ENCODE measurements around the gene PPP1R12A. TPM values are rescaled to one million over a fixed set of nuclear protein-coding genes. Genes with fewer than 3 reads are reported as not detected.
"Not testable (repeated sequence)": the region's sequence is repeated elsewhere in the genome, so short reads cannot be mapped to it uniquely, and the experiment has no call there.

The PPP1R12A gene
- polyA plus RNA-seq, 1 experiment: 52.4 TPM

DNA sequence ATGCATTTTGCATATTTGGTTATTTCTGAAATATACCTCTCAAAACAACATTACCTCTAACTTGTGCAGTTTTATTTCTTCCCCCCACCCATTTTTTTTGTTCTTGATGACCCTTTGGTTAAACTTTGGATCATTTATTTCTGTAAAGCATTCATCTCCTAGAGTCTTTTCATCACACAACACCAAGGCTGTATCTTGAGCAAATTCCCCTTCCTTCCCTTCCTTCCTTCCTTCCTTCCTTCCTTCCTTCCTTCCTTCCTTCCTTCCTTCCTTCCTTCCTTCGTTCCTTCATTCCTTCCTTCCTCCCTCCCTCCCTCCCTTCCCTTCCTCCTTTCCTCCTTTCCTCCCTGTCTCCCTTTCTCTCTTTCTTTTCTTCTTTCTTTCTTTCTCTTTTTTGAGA is 43.8 kb upstream of the PPP1R12A start:
- ChIA-PET CTCF (no interaction called here), POLR2A (no interaction called here)
- Histone ChIP-seq H3K4me3 (ENCODE audit: low read depth, low read length) (no peak overlapping the region), H3K36me3 (ENCODE audit: control insufficient read depth, insufficient read depth, low read length) (no peaks in the 10 kb centered on the region), H3K27me3 (ENCODE audit: control insufficient read depth, insufficient read depth, low read length) (no peaks in the 10 kb centered on the region)
- TF ChIP-seq, protein P1, sequence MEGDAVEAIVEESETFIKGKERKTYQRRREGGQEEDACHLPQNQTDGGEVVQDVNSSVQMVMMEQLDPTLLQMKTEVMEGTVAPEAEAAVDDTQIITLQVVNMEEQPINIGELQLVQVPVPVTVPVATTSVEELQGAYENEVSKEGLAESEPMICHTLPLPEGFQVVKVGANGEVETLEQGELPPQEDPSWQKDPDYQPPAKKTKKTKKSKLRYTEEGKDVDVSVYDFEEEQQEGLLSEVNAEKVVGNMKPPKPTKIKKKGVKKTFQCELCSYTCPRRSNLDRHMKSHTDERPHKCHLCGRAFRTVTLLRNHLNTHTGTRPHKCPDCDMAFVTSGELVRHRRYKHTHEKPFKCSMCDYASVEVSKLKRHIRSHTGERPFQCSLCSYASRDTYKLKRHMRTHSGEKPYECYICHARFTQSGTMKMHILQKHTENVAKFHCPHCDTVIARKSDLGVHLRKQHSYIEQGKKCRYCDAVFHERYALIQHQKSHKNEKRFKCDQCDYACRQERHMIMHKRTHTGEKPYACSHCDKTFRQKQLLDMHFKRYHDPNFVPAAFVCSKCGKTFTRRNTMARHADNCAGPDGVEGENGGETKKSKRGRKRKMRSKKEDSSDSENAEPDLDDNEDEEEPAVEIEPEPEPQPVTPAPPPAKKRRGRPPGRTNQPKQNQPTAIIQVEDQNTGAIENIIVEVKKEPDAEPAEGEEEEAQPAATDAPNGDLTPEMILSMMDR (IDR thresholded peaks at IDR 0.05; ENCODE audit: insufficient read depth, low read depth, low read length): no peak
- DNase-seq (ENCODE audit: low read depth): no peak

DNA sequence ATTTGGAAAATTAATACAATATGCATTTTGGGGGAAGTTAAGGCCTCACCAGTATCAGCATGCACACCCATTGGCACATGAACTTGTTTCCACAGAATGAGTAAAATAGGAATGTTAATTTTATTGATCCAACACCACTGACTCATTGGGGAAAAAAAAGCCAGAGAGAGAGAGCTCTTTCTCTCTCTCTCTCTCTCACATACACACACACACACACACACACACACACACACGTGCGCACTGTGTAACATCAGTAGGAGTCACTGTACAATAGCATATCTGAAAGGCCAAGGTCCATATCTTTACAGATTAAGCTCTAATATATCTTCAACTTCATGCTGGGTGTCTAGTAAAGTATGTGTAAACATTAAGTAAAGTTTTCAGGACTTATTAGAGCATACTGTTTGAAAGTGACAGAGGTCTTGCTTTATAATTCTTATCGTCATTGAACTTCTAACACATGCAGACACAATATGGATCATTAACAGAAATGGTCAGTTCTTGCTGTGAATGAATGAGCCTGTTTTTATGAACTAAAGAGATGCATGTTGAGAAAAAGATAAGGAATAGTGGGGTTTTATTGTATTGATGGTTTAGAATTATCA is 43.1 kb upstream of the PPP1R12A start:
- H3K4me3 ChIP-seq (ENCODE audit: low read depth, low read length); DNase-seq (ENCODE audit: low read depth); POLR2A ChIA-PET; H3K36me3 ChIP-seq (ENCODE audit: control insufficient read depth, insufficient read depth, low read length); H3K27me3 ChIP-seq (ENCODE audit: control insufficient read depth, insufficient read depth, low read length): not testable (repeated sequence)
- CTCF ChIA-PET: interaction anchor here (0.6 kb wide), 1 partner anchor 17 kb away, joined by 3 read pairs; no protein-coding TSS in a partner anchor

DNA sequence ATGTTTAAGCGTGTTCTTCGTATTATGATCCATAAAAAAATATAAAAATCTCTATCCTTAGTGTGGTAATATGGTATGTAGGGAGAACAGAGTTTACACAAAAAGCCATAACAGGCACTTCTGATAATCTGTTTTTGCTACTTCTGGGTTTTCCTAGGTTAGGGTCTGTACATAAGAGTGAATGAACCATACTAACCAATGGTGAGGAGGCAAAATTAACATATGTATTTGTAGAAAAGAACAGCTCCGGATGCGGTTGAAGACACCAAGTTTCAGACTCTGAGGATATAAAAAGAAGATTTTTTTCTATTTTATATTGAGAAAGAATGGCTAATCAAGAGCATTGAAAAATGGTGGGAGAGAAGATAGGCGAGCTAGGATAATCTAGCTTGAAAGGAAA is 40.2 kb upstream of the PPP1R12A start:
- TF ChIP-seq, protein P1 (IDR thresholded peaks at IDR 0.05; ENCODE audit: insufficient read depth, low read depth, low read length): no peak
- no peaks in the 10 kb centered on the region for H3K36me3 ChIP-seq (ENCODE audit: control insufficient read depth, insufficient read depth, low read length)
- POLR2A ChIA-PET: no interaction called here
- no peak for DNase-seq (ENCODE audit: low read depth)
- H3K4me3 ChIP-seq (ENCODE audit: low read depth, low read length): no peak overlapping the region
- H3K27me3 ChIP-seq (ENCODE audit: control insufficient read depth, insufficient read depth, low read length): no peaks in the 10 kb centered on the region
- CTCF ChIA-PET: interaction anchor here (1.4 kb wide), 1 partner anchor 10 kb away, joined by 3 read pairs; no protein-coding TSS in a partner anchor

DNA sequence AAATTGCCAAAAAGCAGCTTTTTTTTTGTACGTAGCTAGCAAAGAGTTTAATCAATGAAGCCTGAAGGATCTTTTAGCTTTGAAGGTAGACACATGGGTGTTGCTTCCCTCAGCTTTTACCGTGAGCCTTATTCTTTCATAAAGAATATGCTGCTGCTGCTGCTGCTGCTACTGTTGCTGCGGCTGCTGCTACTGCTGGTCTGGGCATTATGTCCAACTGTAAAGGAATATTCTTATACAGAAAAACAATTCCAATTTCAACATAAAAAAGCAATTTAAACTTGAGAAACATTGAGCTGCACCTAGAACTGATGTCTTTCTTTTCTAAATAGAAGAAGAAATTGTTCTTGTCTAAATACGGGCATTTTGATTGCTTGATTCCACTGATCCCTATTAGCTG is 38.9 kb upstream of the PPP1R12A start:
- TF ChIP-seq, protein P1 (IDR thresholded peaks at IDR 0.05; ENCODE audit: insufficient read depth, low read depth, low read length): no peak
- Histone ChIP-seq H3K27me3 (ENCODE audit: control insufficient read depth, insufficient read depth, low read length) (no peaks in the 10 kb centered on the region), H3K4me3 (ENCODE audit: low read depth, low read length) (no peak overlapping the region), H3K36me3 (ENCODE audit: control insufficient read depth, insufficient read depth, low read length) (no peaks in the 10 kb centered on the region)
- CTCF ChIA-PET: interaction anchor here (2.4 kb wide), 1 partner anchor 10 kb away, joined by 5 read pairs; no protein-coding TSS in a partner anchor
- POLR2A ChIA-PET: no interaction called here
- no peak for DNase-seq (ENCODE audit: low read depth)

DNA sequence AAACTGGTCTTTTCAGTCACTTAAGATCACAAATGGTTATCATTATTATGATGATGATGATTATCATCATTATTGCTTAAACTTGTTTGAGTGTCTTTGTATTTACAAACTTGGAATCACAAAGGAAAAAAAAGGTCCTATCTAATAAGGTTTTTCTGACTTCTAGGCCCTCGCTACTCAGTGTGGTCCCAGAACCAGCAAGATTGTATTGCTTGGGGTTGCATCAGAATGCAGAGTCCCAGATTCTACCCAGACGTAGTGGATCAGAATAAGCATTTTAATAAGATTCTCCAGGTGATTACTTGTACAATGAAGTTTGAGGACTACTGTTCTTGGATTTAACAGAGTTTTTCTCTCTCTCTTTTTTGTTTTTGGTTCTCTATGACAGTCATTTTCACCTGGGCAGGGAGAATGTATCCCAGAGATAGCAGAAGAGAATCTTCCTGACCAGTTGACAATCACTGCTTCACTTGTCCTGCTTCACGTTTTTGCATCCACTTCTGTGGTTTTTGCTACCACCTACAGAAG is 29.3 kb upstream of the PPP1R12A start:
- Histone ChIP-seq H3K36me3 (ENCODE audit: control insufficient read depth, insufficient read depth, low read length) (no peaks in the 10 kb centered on the region), H3K4me3 (ENCODE audit: low read depth, low read length) (no peak overlapping the region), H3K27me3 (ENCODE audit: control insufficient read depth, insufficient read depth, low read length) (no peaks in the 10 kb centered on the region)
- ChIA-PET CTCF (no interaction called here), POLR2A (no interaction called here)
- DNase-seq (ENCODE audit: low read depth): no peak
- TF ChIP-seq, protein P1 (IDR thresholded peaks at IDR 0.05; ENCODE audit: insufficient read depth, low read depth, low read length): no peak

DNA sequence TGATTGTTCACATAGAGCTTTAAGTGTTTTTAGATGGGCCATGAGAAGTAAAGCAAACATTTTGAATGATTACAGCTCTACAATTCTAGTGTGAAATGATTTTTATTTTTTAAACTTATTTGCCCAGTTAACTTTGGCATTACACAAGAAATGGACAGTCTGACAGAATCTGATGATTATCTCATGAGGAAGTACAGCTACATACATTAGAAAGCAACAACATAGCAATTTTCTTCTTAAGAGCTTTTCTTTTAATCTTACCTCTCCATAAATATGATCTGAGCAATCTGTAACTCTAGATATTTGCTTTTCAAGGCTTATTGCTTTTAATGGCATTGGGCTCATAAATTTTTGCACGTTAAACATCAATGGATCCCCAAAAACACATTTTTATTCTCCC is 26.5 kb upstream of the PPP1R12A start:
- POLR2A ChIA-PET: no interaction called here
- no peaks in the 10 kb centered on the region for H3K27me3 ChIP-seq (ENCODE audit: control insufficient read depth, insufficient read depth, low read length)
- DNase-seq (ENCODE audit: low read depth): no peak
- no peak overlapping the region for H3K4me3 ChIP-seq (ENCODE audit: low read depth, low read length)
- H3K36me3 ChIP-seq (ENCODE audit: control insufficient read depth, insufficient read depth, low read length): no peaks in the 10 kb centered on the region
- TF ChIP-seq, protein P1 (IDR thresholded peaks at IDR 0.05; ENCODE audit: insufficient read depth, low read depth, low read length): no peak
- CTCF ChIA-PET: interaction anchor here (1.0 to 1.4 kb wide), 2 partner anchors 8 to 24 kb away, joined by 3 to 4 read pairs; no protein-coding TSS in a partner anchor
